VCaP (cell line): ENCODE results near the gene ACSL4.
"Not testable (repeated sequence)": the region's sequence is repeated elsewhere in the genome, so short reads cannot be mapped to it uniquely, and the experiment has no call there.

Source experiments
- H3K27ac ChIP-seq: fragments of 450-650 bp; 2 replicates; pipeline ENCODE4 v1.5.1; 2017
- CTCF ChIP-seq: fragments of 450-650 bp; conservative IDR thresholded peaks from 2 replicates; pipeline ENCODE4 v1.5.1; 2017; ENCODE audit warnings: mild to moderate bottlenecking, moderate library complexity

Gene ACSL4

GRCh38 chrX:109732017-109732801, 848 bp downstream of the ACSL4 start:
- no peak for TF ChIP-seq CTCF
- peak overlapping the region; percentile 40; the same call in 1 of the 2 replicates for H3K27ac ChIP-seq

DNA sequence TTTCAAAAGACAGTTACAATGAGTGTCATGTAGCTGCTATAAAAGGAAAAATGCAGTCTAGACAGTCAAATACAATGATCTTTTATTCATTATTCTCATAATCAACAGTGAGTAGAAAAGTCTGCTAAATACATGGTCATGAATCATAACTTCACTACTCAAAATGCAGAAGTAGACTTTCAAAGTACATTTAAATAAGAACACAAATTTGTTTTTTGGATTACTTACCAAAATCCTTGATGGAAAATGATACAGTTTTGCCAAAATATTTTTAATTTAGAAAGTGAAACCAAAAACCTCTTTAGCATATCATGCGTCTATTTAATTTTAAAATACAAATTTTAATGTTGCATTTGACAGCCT, 4.9 kb downstream of the ACSL4 start:
- no peak overlapping the region for H3K27ac ChIP-seq
- no peak for TF ChIP-seq CTCF

DNA sequence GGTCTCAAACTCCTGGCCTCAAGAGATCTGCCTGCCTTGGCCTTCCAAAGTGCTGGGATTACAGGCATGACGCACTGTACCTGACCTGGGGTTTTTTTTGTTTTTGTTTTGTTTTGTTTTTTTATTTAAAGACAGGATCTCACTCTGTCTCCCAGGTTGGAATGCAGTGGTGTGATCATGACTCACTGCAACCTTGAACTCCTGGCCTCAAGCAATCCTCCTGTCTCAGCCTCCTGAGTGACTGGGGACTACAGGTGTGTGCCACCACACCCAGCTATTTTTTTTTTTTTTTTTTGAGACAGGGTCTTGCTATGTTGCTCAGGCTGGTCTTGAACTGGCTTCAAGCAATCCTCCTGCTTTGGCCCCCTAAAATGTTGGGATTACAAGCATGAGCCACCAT, 8.1 kb downstream of the ACSL4 start:
- H3K27ac ChIP-seq = not testable (repeated sequence)

GRCh38 chrX:109720947-109721346, 12.1 kb downstream of the ACSL4 start:
- TF ChIP-seq CTCF = no peak

GRCh38 chrX:109719264-109719663, 13.8 kb downstream of the ACSL4 start:
- H3K27ac ChIP-seq = no peak overlapping the region
- TF ChIP-seq CTCF = no peak

More at GRCh38 chrX:109720947-109721346, 12.1 kb downstream of the ACSL4 start:
- H3K27ac ChIP-seq = no peak overlapping the region

DNA sequence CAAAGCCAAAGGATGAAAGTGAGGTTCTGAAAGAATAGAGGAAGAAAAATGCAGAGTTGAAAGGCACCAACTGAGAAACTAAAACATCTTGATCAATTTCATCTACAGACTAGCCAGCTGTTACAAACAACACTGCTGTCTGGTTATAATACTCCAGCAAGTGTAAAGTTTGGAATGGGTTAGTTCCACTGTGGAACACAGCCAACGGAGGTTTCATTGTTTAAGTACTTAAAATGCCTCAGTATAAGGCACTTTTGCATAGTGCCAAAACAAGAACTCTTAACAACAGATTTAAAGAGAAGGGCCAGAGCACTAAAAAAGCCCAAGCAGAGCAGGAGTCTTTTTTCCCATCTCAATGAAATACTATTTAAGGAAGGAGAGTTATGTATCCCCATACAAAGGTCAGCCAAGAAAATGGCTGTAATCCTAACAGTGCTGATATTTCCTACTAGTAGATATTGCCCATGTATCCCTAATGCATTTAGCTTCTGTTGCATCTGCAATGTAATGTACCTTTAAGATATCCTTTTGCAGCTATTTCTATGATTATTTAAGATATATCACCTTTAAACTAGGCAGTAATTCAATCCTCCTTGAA, 16.5 kb downstream of the ACSL4 start:
- no peak overlapping the region for H3K27ac ChIP-seq
- TF ChIP-seq CTCF = no peak

DNA sequence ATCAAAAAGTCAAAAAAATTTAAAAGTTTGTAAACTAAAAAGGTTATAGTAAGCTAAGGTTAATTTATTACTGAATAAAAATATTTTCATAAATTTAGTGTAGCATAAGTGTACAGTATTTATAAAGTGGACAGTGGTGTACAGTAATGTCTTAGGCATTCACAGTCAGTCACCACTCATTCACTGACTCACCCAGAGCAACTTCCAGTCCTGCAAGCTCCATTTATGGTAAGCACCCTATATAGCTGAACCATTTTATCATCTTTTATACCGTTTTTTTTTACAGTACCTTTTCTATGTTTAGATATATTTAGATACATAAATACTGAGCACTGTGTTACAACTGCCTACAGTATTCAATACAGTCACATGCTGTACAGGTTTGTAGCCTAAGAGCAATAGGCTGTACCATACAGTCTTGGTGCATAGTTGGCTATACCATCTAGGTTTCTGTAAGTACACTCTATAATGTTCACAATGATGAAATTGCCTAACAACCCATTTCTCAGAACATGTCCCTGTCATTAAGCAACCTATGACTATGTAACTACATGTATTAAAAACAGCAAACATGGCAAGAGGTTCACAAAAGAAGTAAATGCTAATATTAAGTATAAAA, 18.6 kb downstream of the ACSL4 start:
- H3K27ac ChIP-seq = no peak overlapping the region
- TF ChIP-seq CTCF = no peak

DNA sequence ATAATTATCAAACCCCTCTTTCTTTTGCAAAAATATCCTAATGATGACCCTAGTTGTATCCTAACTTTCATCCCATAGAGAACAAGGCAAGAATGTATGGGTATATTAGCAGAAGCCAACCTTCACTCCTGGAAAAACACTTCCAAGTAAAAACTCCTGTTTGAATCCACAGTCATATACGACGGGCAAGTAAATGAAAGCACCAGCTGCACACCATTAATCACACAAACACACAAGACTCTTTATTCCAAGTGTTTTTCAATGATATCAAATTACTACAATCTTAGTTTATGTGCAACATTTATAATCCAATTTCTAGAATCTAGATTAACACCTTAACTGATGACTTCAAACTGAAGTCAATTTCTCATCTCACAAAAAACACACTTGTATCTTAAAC, 22.9 kb downstream of the ACSL4 start:
- H3K27ac ChIP-seq = no peak overlapping the region
- no peak for TF ChIP-seq CTCF
